Measurements from ENCODE around the gene CYB5R3. TPM values are rescaled to one million over a fixed set of nuclear protein-coding genes. Genes with fewer than 3 reads are reported as not detected.
"Not testable (repeated sequence)": the region's sequence is repeated elsewhere in the genome, so short reads cannot be mapped to it uniquely, and the experiment has no call there.

CYB5R3 gene
- total RNA-seq, 1 donor from 2014 or later: 14.0 TPM

- DNase-seq: no peak
These were observed 25.9 kb downstream of the CYB5R3 start for GRCh38 chr22:42623301-42623751.

GRCh38 chr22:42622061-42622710 is 27.0 kb downstream of the CYB5R3 start:
- DNase-seq: no peak

- no peak for DNase-seq
These were observed 27.6 kb downstream of the CYB5R3 start for GRCh38 chr22:42621505-42622002.

GRCh38 chr22:42620084-42620483 is 29.1 kb downstream of the CYB5R3 start:
- no peak for DNase-seq

- no peak for DNase-seq
These were observed 29.7 kb downstream of the CYB5R3 start for GRCh38 chr22:42619261-42620063.

GRCh38 chr22:42617155-42617983 is 31.8 kb downstream of the CYB5R3 start:
- DNase-seq: no peak

- not testable (repeated sequence) for DNase-seq
These were observed 33.4 kb downstream of the CYB5R3 start for GRCh38 chr22:42615860-42616175.

- DNase-seq: peak; percentile 70
These were observed 33.9 kb downstream of the CYB5R3 start for GRCh38 chr22:42615092-42615859.

GRCh38 chr22:42614312-42615091 is 34.7 kb downstream of the CYB5R3 start, which contains the start of gene POLDIP3:
Gene POLDIP3, minus strand, starts transcription at chr22:42614883. Its CDS starts 26 bp downstream, at chr22:42614857.
- DNase-seq: peak; percentile 93

GRCh38 chr22:42613872-42614301 is 35.3 kb downstream of the CYB5R3 start:
- no peak for DNase-seq

- DNase-seq: no peak
These were observed 36.9 kb downstream of the CYB5R3 start for GRCh38 chr22:42612336-42612735.

GRCh38 chr22:42611051-42611450 is 38.1 kb downstream of the CYB5R3 start:
- DNase-seq: no peak

- no peak for DNase-seq
These were observed 39.0 kb downstream of the CYB5R3 start for GRCh38 chr22:42610186-42610585.

GRCh38 chr22:42608823-42609361 is 40.3 kb downstream of the CYB5R3 start:
- DNase-seq: peak; percentile 53

GRCh38 chr22:42608136-42608822 is 40.9 kb downstream of the CYB5R3 start:
- no peak for DNase-seq

- not testable (repeated sequence) for DNase-seq
These were observed 41.6 kb downstream of the CYB5R3 start for GRCh38 chr22:42607641-42608040.

- DNase-seq: no peak
These were observed 44.8 kb downstream of the CYB5R3 start for GRCh38 chr22:42604403-42604802.

- no peak for DNase-seq
These were observed 45.8 kb downstream of the CYB5R3 start for GRCh38 chr22:42603427-42603826.

- DNase-seq: no peak
These were observed 46.7 kb downstream of the CYB5R3 start for GRCh38 chr22:42602470-42602869.

GRCh38 chr22:42601879-42602465 is 47.2 kb downstream of the CYB5R3 start:
- DNase-seq: no peak
